ENCODE measurements around the gene IRX3. TPM values are rescaled to one million over a fixed set of nuclear protein-coding genes. Genes with fewer than 3 reads are reported as not detected.

Gene IRX3
- total and polyA plus RNA-seq, 2 experiments from 2014 or later = 0.90 to 1.6 TPM

- TF ChIP-seq ZNF462 (CRISPR knock-in tag; IDR thresholded peaks at IDR 0.05) (no peak), ZNF114 (CRISPR knock-in tag; IDR thresholded peaks at IDR 0.05) (no peak)
These were observed 4.2 kb downstream of the IRX3 start (continued) for GRCh38 chr16:54282202-54282927.

DNA sequence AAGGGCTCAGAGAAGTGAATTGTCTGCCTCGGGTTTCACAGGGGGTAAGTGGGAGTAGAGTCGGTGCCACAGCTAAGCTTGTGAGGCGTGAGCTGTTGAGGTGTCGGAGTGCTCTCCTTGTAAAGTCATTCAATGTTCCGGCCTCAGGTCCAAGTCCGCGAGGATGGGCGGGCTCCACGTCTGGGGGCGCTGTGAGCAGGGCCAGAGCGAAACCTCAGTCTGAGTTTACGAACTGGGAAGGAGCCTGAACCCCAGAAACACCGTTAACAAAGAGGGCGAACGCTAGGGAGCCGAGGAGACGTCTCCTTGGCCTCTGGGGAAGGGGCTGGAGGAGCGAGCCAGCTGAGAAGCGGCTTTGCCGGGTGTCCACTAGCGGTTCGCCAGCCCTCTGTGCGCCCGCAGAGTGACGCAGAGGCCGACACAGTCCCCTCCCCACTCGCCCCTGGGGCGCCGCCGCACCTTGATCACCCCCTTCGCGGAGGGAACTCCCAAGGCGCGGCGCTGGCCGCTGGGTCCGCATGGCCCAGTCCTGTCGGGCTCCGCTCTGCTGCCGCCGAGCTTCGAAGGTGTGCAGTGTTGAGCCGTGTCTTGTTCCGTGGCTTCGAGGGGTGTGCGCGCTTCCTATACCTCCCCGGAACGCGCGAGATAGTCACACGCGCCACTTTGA is 4.9 kb downstream of the IRX3 start:
- Mint-ChIP-seq H3K4me1 (peaks cover 27% of the 10 kb centered on the region), H3K27ac (no peak overlapping the region), H3K27me3 (ENCODE audit: insufficient read depth, low read depth, poor library complexity) (peaks cover 75% of the 10 kb centered on the region), H3K4me3 (peak overlapping the region; percentile 70), H3K36me3 (ENCODE audit: low read depth) (no peaks in the 10 kb centered on the region; the same call in 2 of the 3 replicates), H3K9me3 (no peaks in the 10 kb centered on the region)
- no peaks in the 10 kb centered on the region; the same call in 1 of the 2 replicates for H4K20me1 ChIP-seq (replicated peaks; ENCODE audit: insufficient read depth)
- no peak overlapping the region for H3K27ac ChIP-seq (ENCODE audit: low read depth)
- H3K9me2 ChIP-seq (ENCODE audit: insufficient read depth) = no peaks in the 10 kb centered on the region
- peaks cover 76% of the 10 kb centered on the region for H3K27me3 ChIP-seq (ENCODE audit: insufficient read depth)
- H3K79me2 ChIP-seq (replicated peaks; ENCODE audit: insufficient read depth) = no peaks in the 10 kb centered on the region
- peak; percentile 1; the same call in 2 of the 3 replicates for ATAC-seq
- peaks cover 16% of the 10 kb centered on the region; the same call in 1 of the 2 replicates for H3K4me1 ChIP-seq (ENCODE audit: insufficient read depth)
- DNase-seq (ENCODE audit: low spot score) = peak; percentile 63
- H3K4me3 ChIP-seq = peak overlapping the region; percentile 94
- TF ChIP-seq EZH2 (IDR thresholded peaks at IDR 0.05; ENCODE audit: low read depth, unreplicated experiment) = peak; percentile 42
- TF ChIP-seq, protein P1, sequence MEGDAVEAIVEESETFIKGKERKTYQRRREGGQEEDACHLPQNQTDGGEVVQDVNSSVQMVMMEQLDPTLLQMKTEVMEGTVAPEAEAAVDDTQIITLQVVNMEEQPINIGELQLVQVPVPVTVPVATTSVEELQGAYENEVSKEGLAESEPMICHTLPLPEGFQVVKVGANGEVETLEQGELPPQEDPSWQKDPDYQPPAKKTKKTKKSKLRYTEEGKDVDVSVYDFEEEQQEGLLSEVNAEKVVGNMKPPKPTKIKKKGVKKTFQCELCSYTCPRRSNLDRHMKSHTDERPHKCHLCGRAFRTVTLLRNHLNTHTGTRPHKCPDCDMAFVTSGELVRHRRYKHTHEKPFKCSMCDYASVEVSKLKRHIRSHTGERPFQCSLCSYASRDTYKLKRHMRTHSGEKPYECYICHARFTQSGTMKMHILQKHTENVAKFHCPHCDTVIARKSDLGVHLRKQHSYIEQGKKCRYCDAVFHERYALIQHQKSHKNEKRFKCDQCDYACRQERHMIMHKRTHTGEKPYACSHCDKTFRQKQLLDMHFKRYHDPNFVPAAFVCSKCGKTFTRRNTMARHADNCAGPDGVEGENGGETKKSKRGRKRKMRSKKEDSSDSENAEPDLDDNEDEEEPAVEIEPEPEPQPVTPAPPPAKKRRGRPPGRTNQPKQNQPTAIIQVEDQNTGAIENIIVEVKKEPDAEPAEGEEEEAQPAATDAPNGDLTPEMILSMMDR (conservative IDR thresholded peaks at IDR 0.05; ENCODE audit: low read depth in 2 of 2) = peak; percentile 23 to 35; a peak in 2 of 4 replicates
- no peak for TF ChIP-seq NANOG (IDR thresholded peaks at IDR 0.05; ENCODE audit: borderline replicate concordance)
- peak overlapping the region; percentile 92 for H2AFZ ChIP-seq
- no peaks in the 10 kb centered on the region; the same call in 1 of the 2 replicates for H3K36me3 ChIP-seq (ENCODE audit: insufficient read depth)
- H3K4me2 ChIP-seq = peak overlapping the region; percentile 94
- peaks cover 4% of the 10 kb centered on the region; the same call in 1 of the 2 replicates for H3F3A ChIP-seq (replicated peaks; ENCODE audit: low read depth)

Measured in GM23338 (cell line).